Left ventricle myocardium inferior (tissue), 1 donor: ENCODE data around the gene SERPINB7. TPM values are rescaled to one million over a fixed set of nuclear protein-coding genes. Genes with fewer than 3 reads are reported as not detected.

Experiments
- DNase-seq: peaks from one replicate; pipeline ENCODE4 v3.0.0-alpha.2; 2020
- H3K27ac ChIP-seq: fragments of 200-600 bp; replicated peaks from 2 replicates; pipeline ENCODE4 v1.8.0; 2021
- H3K27me3 ChIP-seq: fragments of 200-600 bp; 2 replicates; pipeline ENCODE4 v1.8.0; 2021; ENCODE audit warnings: low read depth
- H3K36me3 ChIP-seq: fragments of 200-600 bp; 2 replicates; pipeline ENCODE4 v1.8.0; 2021
- H3K4me1 ChIP-seq: fragments of 200-600 bp; 2 replicates; pipeline ENCODE4 v1.8.0; 2021
- H3K4me3 ChIP-seq: fragments of 200-600 bp; 2 replicates; pipeline ENCODE4 v1.8.0; 2021; ENCODE audit warnings: mild to moderate bottlenecking, moderate library complexity
- H3K9me3 ChIP-seq: fragments of 200-600 bp; replicated peaks from 2 replicates; pipeline ENCODE4 v1.8.0; 2021
- intact Hi-C: fragments of 100-400 bp; cut with micrococcal nuclease; formaldehyde crosslinking; loops from one replicate; pipeline ENCODE4 v1.11.0; 2022
- total RNA-seq: library from RNA; stranded (reverse); fragmentation: NEBNext Ultra II Directional; extraction: Animal tissue kit (Norgen Biotek cat#: 25700); gene quantifications from one replicate; pipeline ENCODE4 v1.2.1, GENCODE V29; 2021
- TF ChIP-seq, protein P1 (sequence below): fragments of 200-600 bp; IDR thresholded peaks from 2 replicates; pipeline ENCODE4 v1.8.0; 2021; ENCODE audit warnings: antibody characterized with exemption, mild to moderate bottlenecking, borderline replicate concordance
- donor health status: DM: no; HTN: yes; CAD: no; lungs with severe emphysema.

Gene SERPINB7
- total RNA-seq, 1 donor from 2014 or later: not detected

DNA sequence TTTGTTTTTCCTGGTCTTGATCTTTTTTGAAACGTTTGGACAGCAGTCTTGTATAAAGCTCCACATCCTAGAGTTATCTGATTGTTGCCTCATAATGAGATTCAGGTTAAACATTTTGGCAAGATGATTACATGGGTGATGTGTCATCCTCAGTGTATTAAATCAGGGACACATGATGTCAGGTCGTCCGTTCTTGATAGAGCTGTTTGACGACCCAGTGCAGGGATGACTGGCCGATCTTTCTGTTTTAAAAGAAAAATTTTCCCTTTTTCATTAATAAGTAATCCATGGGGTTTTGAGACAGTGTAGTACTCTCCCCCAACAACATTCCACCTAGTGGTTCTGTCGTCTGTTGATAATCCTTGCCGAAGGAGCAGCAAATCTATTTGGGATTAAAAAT lies 67.8 kb downstream of the SERPINB7 start:
- intact Hi-C loops: loop anchor here (10.0 kb wide), 1 partner anchor 328 kb away; no protein-coding TSS in a partner anchor
- Histone ChIP-seq H3K27me3 (peaks cover 57% of the 10 kb centered on the region), H3K4me1 (no peaks in the 10 kb centered on the region), H3K4me3 (no peak overlapping the region), H3K36me3 (no peaks in the 10 kb centered on the region), H3K27ac (no peak overlapping the region), H3K9me3 (no peaks in the 10 kb centered on the region)
- DNase-seq: no peak
- TF ChIP-seq, protein P1, sequence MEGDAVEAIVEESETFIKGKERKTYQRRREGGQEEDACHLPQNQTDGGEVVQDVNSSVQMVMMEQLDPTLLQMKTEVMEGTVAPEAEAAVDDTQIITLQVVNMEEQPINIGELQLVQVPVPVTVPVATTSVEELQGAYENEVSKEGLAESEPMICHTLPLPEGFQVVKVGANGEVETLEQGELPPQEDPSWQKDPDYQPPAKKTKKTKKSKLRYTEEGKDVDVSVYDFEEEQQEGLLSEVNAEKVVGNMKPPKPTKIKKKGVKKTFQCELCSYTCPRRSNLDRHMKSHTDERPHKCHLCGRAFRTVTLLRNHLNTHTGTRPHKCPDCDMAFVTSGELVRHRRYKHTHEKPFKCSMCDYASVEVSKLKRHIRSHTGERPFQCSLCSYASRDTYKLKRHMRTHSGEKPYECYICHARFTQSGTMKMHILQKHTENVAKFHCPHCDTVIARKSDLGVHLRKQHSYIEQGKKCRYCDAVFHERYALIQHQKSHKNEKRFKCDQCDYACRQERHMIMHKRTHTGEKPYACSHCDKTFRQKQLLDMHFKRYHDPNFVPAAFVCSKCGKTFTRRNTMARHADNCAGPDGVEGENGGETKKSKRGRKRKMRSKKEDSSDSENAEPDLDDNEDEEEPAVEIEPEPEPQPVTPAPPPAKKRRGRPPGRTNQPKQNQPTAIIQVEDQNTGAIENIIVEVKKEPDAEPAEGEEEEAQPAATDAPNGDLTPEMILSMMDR: no peak

- no peak overlapping the region for H3K27ac ChIP-seq
- H3K27me3 ChIP-seq: peaks cover 53% of the 10 kb centered on the region
- no peaks in the 10 kb centered on the region for H3K36me3 ChIP-seq
- intact Hi-C loops: loop anchor here (10.0 kb wide), 1 partner anchor 329 kb away; no protein-coding TSS in a partner anchor
- DNase-seq: no peak
- H3K9me3 ChIP-seq: no peaks in the 10 kb centered on the region
- H3K4me1 ChIP-seq: no peaks in the 10 kb centered on the region
- TF ChIP-seq, protein P1: peak; percentile 27
- H3K4me3 ChIP-seq: no peak overlapping the region
Measured at GRCh38 chr18:63844254-63844653, 69.0 kb downstream of the SERPINB7 start.

- no peaks in the 10 kb centered on the region for H3K9me3 ChIP-seq
- H3K4me3 ChIP-seq: no peak overlapping the region
- peaks cover 23% of the 10 kb centered on the region for H3K27me3 ChIP-seq
- no peak for DNase-seq
- intact Hi-C loops: loop anchor here (10.0 kb wide), 1 partner anchor 333 kb away; no protein-coding TSS in a partner anchor
- H3K27ac ChIP-seq: no peak overlapping the region
- TF ChIP-seq, protein P1: peak; percentile 52
- H3K36me3 ChIP-seq: no peaks in the 10 kb centered on the region
- no peaks in the 10 kb centered on the region for H3K4me1 ChIP-seq
Measured at GRCh38 chr18:63848159-63848558, 72.9 kb downstream of the SERPINB7 start.

- Histone ChIP-seq H3K27me3 (peaks cover 7% of the 10 kb centered on the region), H3K4me3 (no peak overlapping the region), H3K9me3 (peaks cover 4% of the 10 kb centered on the region), H3K27ac (no peak overlapping the region), H3K36me3 (no peaks in the 10 kb centered on the region), H3K4me1 (no peaks in the 10 kb centered on the region)
- TF ChIP-seq, protein P1: peak; percentile 26
- intact Hi-C loops: no loop called here
- DNase-seq: no peak
Measured at GRCh38 chr18:63850020-63850419, 74.8 kb downstream of the SERPINB7 start.

DNA sequence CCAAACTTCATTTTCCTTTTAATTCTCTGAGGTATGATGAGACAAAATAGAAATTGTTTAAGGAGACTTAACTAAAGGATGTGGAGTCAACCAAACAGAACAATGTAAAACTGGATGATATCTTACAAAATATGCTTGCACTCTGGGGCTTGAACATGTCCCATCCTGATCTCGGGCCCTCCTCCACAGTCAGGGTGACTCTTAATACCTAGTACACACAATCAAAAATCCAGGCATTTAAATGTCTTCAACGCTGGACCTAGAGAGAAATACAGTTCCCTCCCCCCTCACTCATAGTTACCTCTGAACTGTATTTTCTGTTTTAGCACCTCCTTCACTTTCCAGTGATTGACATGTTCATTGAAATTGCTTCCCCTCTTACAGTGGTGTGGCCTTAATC lies 75.4 kb downstream of the SERPINB7 start:
- TF ChIP-seq, protein P1: no peak
- Histone ChIP-seq H3K36me3 (no peaks in the 10 kb centered on the region), H3K27ac (no peak overlapping the region), H3K4me3 (no peak overlapping the region), H3K9me3 (peaks cover 10% of the 10 kb centered on the region), H3K4me1 (no peaks in the 10 kb centered on the region), H3K27me3 (peaks cover 7% of the 10 kb centered on the region)
- intact Hi-C loops: no loop called here
- no peak for DNase-seq

Other genes starting within 250 kb of the SERPINB7 start
- not detected for gene SERPINB12, start 233.0 kb upstream of the SERPINB7 start, total RNA-seq
- gene SERPINB13, start 188.1 kb upstream of the SERPINB7 start, total RNA-seq: not detected
- gene SERPINB4, start 131.2 kb upstream of the SERPINB7 start, total RNA-seq: not detected
- not detected for gene SERPINB3, start 113.5 kb upstream of the SERPINB7 start, total RNA-seq
- not detected for gene SERPINB11, start 72.5 kb upstream of the SERPINB7 start, total RNA-seq
- not detected for gene SERPINB2, start 112.3 kb downstream of the SERPINB7 start, total RNA-seq
- not detected for gene SERPINB10, start 132.5 kb downstream of the SERPINB7 start, total RNA-seq
- gene HMSD, start 173.9 kb downstream of the SERPINB7 start, total RNA-seq: not detected
- 2.3 TPM for gene SERPINB8, start 194.7 kb downstream of the SERPINB7 start, total RNA-seq